Smooth muscle cell (in vitro differentiated cells): ENCODE data around the gene PRKN. TPM values are rescaled to one million over a fixed set of nuclear protein-coding genes. Genes with fewer than 3 reads are reported as not detected.

Experiments used
- DNase-seq: peaks from one replicate; lab custom pipeline; 2025; ENCODE audit not compliant: unreplicated experiment; lab: John Stamatoyannopoulos, UW
- H2AFZ ChIP-seq: fragments of 200-600 bp; sonication (generic); 2 replicates; pipeline ENCODE4 v1.6.0; 2016; ENCODE audit warnings: antibody characterized with exemption, low read depth, mild to moderate bottlenecking
- H3F3A ChIP-seq: fragments of 200-600 bp; sonication (generic); 2 replicates; pipeline ENCODE4 v1.6.0; 2017; ENCODE audit warnings: antibody characterized with exemption, low read depth
- H3K27ac ChIP-seq: fragments of 200-600 bp; sonication (generic); 2 replicates; pipeline ENCODE4 v1.5.1; 2016; ENCODE audit warnings: low read depth, mild to moderate bottlenecking
- H3K27me3 ChIP-seq: fragments of 200-600 bp; sonication (generic); 2 replicates; pipeline ENCODE4 v1.6.1; 2016; ENCODE audit warnings: low read depth, mild to moderate bottlenecking
- H3K36me3 ChIP-seq: fragments of 200-600 bp; sonication (generic); 2 replicates; pipeline ENCODE4 v1.5.1; 2016; ENCODE audit warnings: low read depth
- H3K4me1 ChIP-seq: fragments of 200-600 bp; sonication (generic); 2 replicates; pipeline ENCODE4 v1.5.1; 2016; ENCODE audit warnings: low read depth
- H3K4me2 ChIP-seq: fragments of 200-600 bp; sonication (generic); 2 replicates; pipeline ENCODE4 v1.6.0; 2016; ENCODE audit warnings: mild to moderate bottlenecking
- H3K4me3 ChIP-seq: fragments of 200-600 bp; sonication (generic); 2 replicates; pipeline ENCODE4 v1.5.1; 2016; ENCODE audit warnings: mild to moderate bottlenecking
- H3K79me2 ChIP-seq: fragments of 200-600 bp; sonication (generic); 2 replicates; pipeline ENCODE4 v1.6.0; 2016; ENCODE audit warnings: low read depth, mild to moderate bottlenecking
- H3K9ac ChIP-seq: fragments of 200-600 bp; sonication (generic); 2 replicates; pipeline ENCODE4 v1.6.0; 2016; ENCODE audit warnings: low read depth
- H3K9me3 ChIP-seq: fragments of 200-600 bp; sonication (generic); replicated peaks from 2 replicates; pipeline ENCODE4 v1.5.1; 2016; ENCODE audit warnings: low read depth
- H4K20me1 ChIP-seq: fragments of 200-600 bp; sonication (generic); 2 replicates; pipeline ENCODE4 v1.6.0; 2016; ENCODE audit warnings: low read depth
- CTCF ChIP-seq: fragments of 200-600 bp; sonication (generic); IDR thresholded peaks from 2 replicates; pipeline ENCODE4 v1.5.1; 2017; ENCODE audit warnings: borderline replicate concordance, mild to moderate bottlenecking, antibody characterized with exemption; ENCODE audit not compliant: insufficient read depth, poor library complexity, severe bottlenecking
- WGBS: methylation state at CpG from one replicate; pipeline ENCODE4 v1.1.7; 2016; ENCODE audit warnings: low lambda C conversion rate; 5-methylcytosine and 5-hydroxymethylcytosine counted together
- polyA plus RNA-seq: library from polyadenylated mRNA; unstranded; fragments of >200 nt; fragmentation: Nextera tagmentation; extraction: Ambion mirVana; gene quantifications from 2 replicates; pipeline ENCODE4 v1.2.1, GENCODE V29; 2016
- total RNA-seq: library from RNA; depleted of rRNA; stranded (reverse); fragments of >200 nt; gene quantifications from 2 replicates; pipeline ENCODE4 v1.2.3, GENCODE V29; 2014

PRKN gene
- total and polyA plus RNA-seq, 2 experiments from 2014 or later: 0.81 to 5.1 TPM

- H3K4me3 ChIP-seq: no peak overlapping the region
- no peaks in the 10 kb centered on the region for H3K79me2 ChIP-seq
- no peaks in the 10 kb centered on the region for H4K20me1 ChIP-seq
- 95% methylated on average over 2 of the region's 2 CpGs for WGBS
- no peak overlapping the region for H3K9ac ChIP-seq
- no peak overlapping the region for H3K27ac ChIP-seq
- H3K4me1 ChIP-seq: no peaks in the 10 kb centered on the region
- no peaks in the 10 kb centered on the region for H3K36me3 ChIP-seq
- no peak for TF ChIP-seq CTCF
- no peak for DNase-seq
- H3K9me3 ChIP-seq: no peaks in the 10 kb centered on the region
- peaks cover 7% of the 10 kb centered on the region for H3K27me3 ChIP-seq
- H2AFZ ChIP-seq: no peak overlapping the region
- no peaks in the 10 kb centered on the region for H3F3A ChIP-seq
- no peak overlapping the region for H3K4me2 ChIP-seq
These were observed 498.5 kb downstream of the PRKN start for GRCh38 chr6:162229093-162229492.

GRCh38 chr6:162226803-162227202 is 500.8 kb downstream of the PRKN start:
- DNase-seq: no peak
- Histone ChIP-seq H3K4me1 (no peaks in the 10 kb centered on the region), H3K9ac (no peak overlapping the region), H3K27me3 (peaks cover 6% of the 10 kb centered on the region), H3K4me2 (no peak overlapping the region), H3K36me3 (no peaks in the 10 kb centered on the region), H3K79me2 (no peaks in the 10 kb centered on the region), H3K9me3 (no peaks in the 10 kb centered on the region), H3K27ac (no peak overlapping the region), H3F3A (no peaks in the 10 kb centered on the region), H2AFZ (no peak overlapping the region), H3K4me3 (no peak overlapping the region), H4K20me1 (no peaks in the 10 kb centered on the region)
- TF ChIP-seq CTCF: no peak
- WGBS: 96% methylated on average over 8 of the region's 8 CpGs

GRCh38 chr6:162222521-162222920 is 505.0 kb downstream of the PRKN start:
- Histone ChIP-seq H3K9me3 (no peaks in the 10 kb centered on the region), H3K79me2 (no peaks in the 10 kb centered on the region), H3K4me3 (no peak overlapping the region), H4K20me1 (no peaks in the 10 kb centered on the region), H3K4me1 (no peaks in the 10 kb centered on the region), H3F3A (no peaks in the 10 kb centered on the region), H3K36me3 (no peaks in the 10 kb centered on the region), H2AFZ (no peak overlapping the region), H3K9ac (no peak overlapping the region), H3K4me2 (no peak overlapping the region), H3K27ac (no peak overlapping the region), H3K27me3 (no peaks in the 10 kb centered on the region)
- 89% methylated on average over 5 of the region's 5 CpGs for WGBS
- no peak for TF ChIP-seq CTCF
- DNase-seq: no peak

GRCh38 chr6:162220876-162221275 is 506.7 kb downstream of the PRKN start:
- H3F3A ChIP-seq: no peaks in the 10 kb centered on the region
- no peaks in the 10 kb centered on the region for H3K36me3 ChIP-seq
- WGBS: 97% methylated on average over 4 of the region's 4 CpGs
- no peak overlapping the region for H3K9ac ChIP-seq
- no peaks in the 10 kb centered on the region for H4K20me1 ChIP-seq
- TF ChIP-seq CTCF: no peak
- no peak overlapping the region for H2AFZ ChIP-seq
- no peaks in the 10 kb centered on the region for H3K27me3 ChIP-seq
- no peak overlapping the region for H3K4me2 ChIP-seq
- no peaks in the 10 kb centered on the region for H3K9me3 ChIP-seq
- no peaks in the 10 kb centered on the region for H3K4me1 ChIP-seq
- H3K79me2 ChIP-seq: no peaks in the 10 kb centered on the region
- no peak overlapping the region for H3K4me3 ChIP-seq
- DNase-seq: no peak
- no peak overlapping the region for H3K27ac ChIP-seq
